Activated T-helper 17 cell treated with anti-CD3 and anti-CD28 coated beads, Interleukin-2, amount 50 U/mL, for 72 hours (primary cell): Measurements from ENCODE around the gene ZNF638. TPM values are rescaled to one million over a fixed set of nuclear protein-coding genes. Genes with fewer than 3 reads are reported as not detected.

Experiments used
- ATAC-seq: fragments of 150-1000 bp; cut with Tn5 transposase; replicated peaks from 2 replicates; pipeline ENCODE4 v1.10.0; 2021; ENCODE audit warnings: mild to moderate bottlenecking, moderate library complexity
- H3K27ac Mint-ChIP-seq: one replicate; pipeline ENCODE4 v1.8.0; 2022; ENCODE audit warnings: mixed read lengths
- H3K27me3 Mint-ChIP-seq: one replicate; pipeline ENCODE4 v1.8.0; 2022; ENCODE audit warnings: mixed read lengths
- H3K36me3 Mint-ChIP-seq: one replicate; pipeline ENCODE4 v1.8.0; 2022; ENCODE audit warnings: low read depth, mild to moderate bottlenecking, mixed read lengths
- H3K4me1 Mint-ChIP-seq: one replicate; pipeline ENCODE4 v1.8.0; 2022; ENCODE audit warnings: mixed read lengths
- H3K4me3 Mint-ChIP-seq: one replicate; pipeline ENCODE4 v1.8.0; 2022; ENCODE audit warnings: mild to moderate bottlenecking, mixed read lengths
- H3K9me3 Mint-ChIP-seq: one replicate; pipeline ENCODE4 v1.8.0; 2022; ENCODE audit warnings: mixed read lengths
- total RNA-seq, 2 donors: library from RNA; stranded (reverse); gene quantifications; one replicate each; pipeline ENCODE4 v1.2.3, GENCODE V29; 2022

ZNF638 gene
- total RNA-seq, 2 donors from 2014 or later = 96.1 to 173 TPM

DNA sequence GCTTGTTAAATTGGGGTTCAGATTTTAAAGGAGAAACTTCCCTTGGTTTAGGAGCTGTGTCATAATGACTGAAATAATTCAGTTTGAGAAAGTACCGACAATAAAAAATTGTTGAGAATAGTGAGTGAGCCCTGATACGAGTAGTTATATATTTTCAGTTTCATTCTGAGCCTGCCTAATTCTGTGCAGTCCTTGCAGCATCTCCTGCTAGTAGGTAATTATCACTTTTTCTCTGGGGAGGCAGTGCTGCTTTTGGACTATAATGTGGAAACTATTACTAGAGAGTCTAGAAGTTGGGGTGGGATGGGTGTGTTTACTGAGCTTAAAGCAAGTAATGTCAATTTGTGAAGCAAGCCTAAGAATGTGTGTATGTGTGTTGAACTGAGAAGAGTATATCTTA, 21.7 kb downstream of the ZNF638 start:
- Mint-ChIP-seq H3K27ac (peak overlapping the region; percentile 49), H3K4me3 (peak overlapping the region; percentile 61), H3K36me3 (peaks cover 87% of the 10 kb centered on the region), H3K4me1 (peaks cover 47% of the 10 kb centered on the region), H3K27me3 (no peaks in the 10 kb centered on the region), H3K9me3 (no peaks in the 10 kb centered on the region)
- peak; percentile 93 for ATAC-seq

DNA sequence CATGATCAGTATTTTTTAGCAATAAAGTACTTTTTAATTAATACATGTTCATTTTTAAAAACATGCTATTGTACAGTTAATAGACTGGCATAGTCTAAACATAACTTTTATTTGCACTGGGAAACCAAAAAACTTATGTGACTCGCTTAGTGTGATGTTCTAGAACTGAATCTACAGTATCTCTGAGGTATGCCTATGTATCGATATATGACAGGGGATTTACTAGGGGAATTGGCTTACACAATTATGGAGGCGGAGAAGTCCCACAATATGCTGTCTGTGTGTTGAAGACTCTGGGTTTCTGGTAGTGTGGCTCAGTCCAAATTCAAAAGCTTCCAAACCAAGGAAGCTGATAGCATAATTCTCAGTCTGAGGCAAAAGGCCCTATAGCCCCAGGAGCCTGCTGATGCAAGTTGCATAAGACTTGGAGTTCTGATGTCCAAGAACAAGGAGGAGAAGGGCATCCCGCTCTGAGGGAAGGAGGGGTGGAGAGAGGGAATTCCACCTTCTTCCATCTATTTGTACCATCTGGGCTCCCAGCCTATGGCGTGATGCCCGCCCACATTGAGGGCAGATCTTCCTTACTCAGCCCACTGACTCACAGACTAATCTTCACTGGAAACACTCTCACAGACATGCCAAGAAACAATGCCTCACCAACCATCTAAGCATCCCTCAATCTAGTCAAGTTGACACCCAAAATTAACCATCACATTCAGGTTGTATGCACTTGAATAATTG, 27.5 kb downstream of the ZNF638 start:
- Mint-ChIP-seq H3K27me3 (no peaks in the 10 kb centered on the region), H3K4me3 (peak overlapping the region; percentile 29), H3K27ac (peak overlapping the region; percentile 76), H3K4me1 (peaks cover 35% of the 10 kb centered on the region), H3K36me3 (peaks cover 92% of the 10 kb centered on the region), H3K9me3 (no peaks in the 10 kb centered on the region)
- peak; percentile 93 for ATAC-seq

DNA sequence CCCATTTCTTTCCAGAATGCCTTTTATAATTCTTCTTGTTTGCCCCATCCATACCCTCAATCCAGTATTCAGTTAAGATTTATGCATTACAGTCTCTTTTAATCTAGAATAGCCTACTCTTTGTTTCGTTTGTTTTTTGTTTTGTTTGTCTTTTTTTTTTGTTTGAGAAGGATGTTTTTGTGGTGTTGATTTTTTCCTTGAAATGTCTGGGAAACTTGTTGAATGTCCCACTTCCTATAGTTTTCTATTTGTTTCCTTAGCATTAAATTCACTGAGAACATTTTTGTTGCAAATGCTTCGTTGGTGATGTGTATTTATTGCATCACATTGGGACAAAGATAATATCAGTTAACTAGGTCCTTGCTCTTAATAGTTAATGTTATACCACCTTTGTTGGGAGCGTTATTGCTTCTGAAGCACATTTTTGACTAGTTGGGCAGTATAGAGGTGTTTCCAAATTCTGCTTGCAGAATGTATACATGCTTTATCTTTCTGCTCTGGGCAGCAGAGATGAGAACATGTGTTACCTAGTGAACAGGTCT, 28.9 kb downstream of the ZNF638 start:
- Mint-ChIP-seq H3K27me3 (no peaks in the 10 kb centered on the region), H3K4me3 (no peak overlapping the region), H3K4me1 (peaks cover 35% of the 10 kb centered on the region), H3K9me3 (no peaks in the 10 kb centered on the region), H3K27ac (no peak overlapping the region), H3K36me3 (peaks cover 98% of the 10 kb centered on the region)
- ATAC-seq = no peak

DNA sequence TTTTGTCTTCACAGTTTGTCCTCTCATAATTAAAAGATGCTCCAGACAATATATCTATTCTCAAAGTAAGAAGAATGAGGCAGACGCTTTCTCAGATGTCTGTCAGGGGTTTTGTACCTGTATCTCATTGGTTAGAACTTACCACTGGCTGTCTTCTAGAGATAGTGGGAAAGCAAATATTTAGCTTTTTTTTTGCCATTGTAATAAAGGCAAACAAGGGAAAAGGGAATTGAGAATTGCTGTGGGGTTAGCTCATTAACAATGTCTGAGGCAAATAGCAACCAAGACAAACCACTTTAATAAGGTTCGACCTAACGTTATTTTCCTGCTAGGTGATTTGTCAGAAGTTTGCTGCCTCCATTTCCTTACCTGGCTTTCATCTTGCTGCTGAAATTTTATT, 30.0 kb downstream of the ZNF638 start:
- Mint-ChIP-seq H3K4me1 (peaks cover 35% of the 10 kb centered on the region), H3K4me3 (no peak overlapping the region), H3K27me3 (no peaks in the 10 kb centered on the region), H3K9me3 (no peaks in the 10 kb centered on the region), H3K36me3 (peaks cover 98% of the 10 kb centered on the region), H3K27ac (no peak overlapping the region)
- no peak for ATAC-seq

DNA sequence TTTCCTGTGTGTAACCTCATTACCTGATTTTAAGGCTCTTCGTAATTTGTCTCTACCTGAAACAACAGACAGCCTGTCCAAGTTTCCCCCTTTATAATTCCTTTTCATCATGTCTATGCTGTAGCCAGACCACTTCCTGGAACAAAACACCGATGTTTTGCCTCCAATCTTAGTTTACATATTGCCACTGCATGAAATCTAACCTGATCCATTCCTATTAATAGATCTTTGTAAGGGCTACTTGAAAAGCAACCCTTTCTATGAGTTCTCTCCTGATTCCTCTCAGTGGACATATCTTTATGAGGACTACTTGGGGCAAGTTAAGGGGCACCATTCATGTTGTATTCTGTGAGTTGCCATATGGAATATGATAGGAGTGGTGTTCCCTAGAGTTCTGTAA, 30.9 kb downstream of the ZNF638 start:
- peak overlapping the region; percentile 64 for H3K27ac Mint-ChIP-seq
- no peak for ATAC-seq
- H3K9me3 Mint-ChIP-seq = no peaks in the 10 kb centered on the region
- H3K27me3 Mint-ChIP-seq = no peaks in the 10 kb centered on the region
- H3K4me3 Mint-ChIP-seq = no peak overlapping the region
- peaks cover 98% of the 10 kb centered on the region for H3K36me3 Mint-ChIP-seq
- peaks cover 31% of the 10 kb centered on the region for H3K4me1 Mint-ChIP-seq

DNA sequence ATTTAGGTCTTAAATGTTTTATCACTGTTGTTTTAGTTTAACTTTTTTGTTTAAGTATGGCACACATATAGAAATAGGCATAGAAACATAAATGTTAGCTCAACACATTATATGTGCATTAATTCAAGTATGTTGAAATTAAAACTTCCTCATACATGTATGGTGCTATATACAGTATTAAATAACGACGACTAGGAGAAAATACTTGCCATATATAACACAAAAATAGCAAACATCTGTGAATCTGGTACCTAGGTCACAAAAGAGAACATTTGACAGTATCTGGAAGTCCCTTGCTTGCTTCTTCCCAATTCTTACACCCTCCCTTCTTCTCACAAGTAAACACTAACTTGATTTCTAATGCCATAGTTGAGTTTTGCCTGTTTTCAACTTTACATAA, 38.4 kb downstream of the ZNF638 start:
- H3K9me3 Mint-ChIP-seq = no peaks in the 10 kb centered on the region
- H3K4me3 Mint-ChIP-seq = no peak overlapping the region
- ATAC-seq = no peak
- peaks cover 98% of the 10 kb centered on the region for H3K36me3 Mint-ChIP-seq
- H3K27ac Mint-ChIP-seq = no peak overlapping the region
- no peaks in the 10 kb centered on the region for H3K4me1 Mint-ChIP-seq
- no peaks in the 10 kb centered on the region for H3K27me3 Mint-ChIP-seq

DNA sequence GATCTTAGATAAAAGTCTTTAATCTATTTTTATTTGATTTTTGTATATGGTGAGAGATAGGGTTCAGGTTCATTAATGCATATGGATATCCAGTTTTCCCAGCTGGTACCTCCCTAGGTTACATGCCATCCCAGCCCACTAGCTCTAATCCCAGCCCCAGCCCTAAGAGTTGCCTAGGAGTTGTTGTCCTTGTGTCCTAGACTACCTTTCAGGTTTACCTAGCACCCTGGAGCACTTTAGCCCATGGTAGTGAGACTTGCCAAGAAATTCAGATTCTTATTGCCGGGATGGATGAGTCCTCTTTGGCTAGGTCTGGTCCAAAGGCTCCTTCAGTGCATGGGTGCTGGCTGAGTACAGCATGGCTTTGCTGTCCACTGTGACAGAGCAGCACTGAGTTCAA, 40.5 kb downstream of the ZNF638 start:
- no peaks in the 10 kb centered on the region for H3K27me3 Mint-ChIP-seq
- no peak overlapping the region for H3K4me3 Mint-ChIP-seq
- no peak for ATAC-seq
- H3K9me3 Mint-ChIP-seq = no peaks in the 10 kb centered on the region
- no peak overlapping the region for H3K27ac Mint-ChIP-seq
- H3K4me1 Mint-ChIP-seq = no peaks in the 10 kb centered on the region
- peaks cover 98% of the 10 kb centered on the region for H3K36me3 Mint-ChIP-seq

DNA sequence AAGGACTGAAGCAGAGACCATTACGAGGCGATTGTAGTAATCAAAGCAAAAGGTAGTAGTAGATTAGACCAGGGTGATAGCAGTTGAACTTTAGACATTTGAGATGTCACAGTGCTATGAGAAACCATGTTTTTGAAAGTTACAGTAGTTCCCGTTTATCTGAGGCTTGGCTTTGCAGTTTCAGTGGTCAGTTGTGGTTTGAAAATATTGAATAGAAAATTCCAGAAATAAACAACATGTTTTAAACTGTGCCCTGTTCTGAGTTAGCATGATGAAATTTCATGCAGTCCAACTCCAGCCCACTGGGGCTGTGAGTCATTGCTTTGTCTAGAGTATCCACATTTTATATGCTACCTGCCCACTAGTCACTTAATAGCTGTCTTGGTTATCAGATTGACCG, 47.5 kb downstream of the ZNF638 start:
- ATAC-seq = peak; percentile 24
- H3K27ac Mint-ChIP-seq = peak overlapping the region; percentile 0
- no peak overlapping the region for H3K4me3 Mint-ChIP-seq
- H3K36me3 Mint-ChIP-seq = peaks cover 96% of the 10 kb centered on the region
- H3K9me3 Mint-ChIP-seq = no peaks in the 10 kb centered on the region
- H3K4me1 Mint-ChIP-seq = peaks cover 12% of the 10 kb centered on the region
- H3K27me3 Mint-ChIP-seq = no peaks in the 10 kb centered on the region

DNA sequence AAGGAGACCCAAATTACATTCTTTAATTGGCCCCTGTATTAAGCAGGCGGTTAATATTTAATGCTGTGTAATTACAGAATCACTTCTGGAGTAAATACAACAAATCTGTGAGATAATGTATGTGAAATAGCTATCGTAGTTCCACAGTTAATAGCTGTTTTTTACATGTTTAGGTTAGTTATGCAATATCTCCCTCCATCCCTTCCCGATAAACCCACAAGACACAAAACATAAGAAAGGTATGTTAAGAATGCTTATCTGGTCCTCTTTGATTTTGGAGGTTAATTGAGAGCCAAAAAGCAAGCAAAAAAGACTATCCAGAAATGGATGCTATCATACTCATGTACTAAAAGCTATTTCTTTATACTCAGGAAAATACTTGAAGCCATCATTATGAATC, 49.1 kb downstream of the ZNF638 start:
- Mint-ChIP-seq H3K27me3 (no peaks in the 10 kb centered on the region), H3K4me1 (peaks cover 12% of the 10 kb centered on the region), H3K36me3 (peaks cover 96% of the 10 kb centered on the region), H3K27ac (no peak overlapping the region), H3K4me3 (no peak overlapping the region), H3K9me3 (no peaks in the 10 kb centered on the region)
- no peak for ATAC-seq

DNA sequence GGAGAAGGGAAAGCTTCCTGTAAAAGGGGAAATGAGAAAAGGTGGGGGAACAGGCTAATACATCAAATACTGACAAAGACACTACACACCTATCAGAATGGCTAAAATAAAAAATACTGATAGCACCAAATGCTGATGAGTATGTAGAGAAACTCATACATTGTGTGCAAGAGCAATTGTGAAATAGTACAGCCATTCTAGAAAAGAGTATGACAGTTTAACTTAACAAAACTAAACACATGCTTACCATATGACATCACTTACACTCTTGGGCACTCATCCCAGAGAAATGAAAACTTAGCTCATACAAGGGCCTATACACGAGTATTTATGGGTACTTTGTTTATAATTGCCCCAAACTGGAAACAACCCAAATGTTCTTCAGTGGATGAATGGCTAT, 53.4 kb downstream of the ZNF638 start:
- H3K4me3 Mint-ChIP-seq = no peak overlapping the region
- H3K36me3 Mint-ChIP-seq = peaks cover 96% of the 10 kb centered on the region
- peaks cover 4% of the 10 kb centered on the region for H3K4me1 Mint-ChIP-seq
- H3K27me3 Mint-ChIP-seq = no peaks in the 10 kb centered on the region
- ATAC-seq = no peak
- no peak overlapping the region for H3K27ac Mint-ChIP-seq
- H3K9me3 Mint-ChIP-seq = no peaks in the 10 kb centered on the region

DNA sequence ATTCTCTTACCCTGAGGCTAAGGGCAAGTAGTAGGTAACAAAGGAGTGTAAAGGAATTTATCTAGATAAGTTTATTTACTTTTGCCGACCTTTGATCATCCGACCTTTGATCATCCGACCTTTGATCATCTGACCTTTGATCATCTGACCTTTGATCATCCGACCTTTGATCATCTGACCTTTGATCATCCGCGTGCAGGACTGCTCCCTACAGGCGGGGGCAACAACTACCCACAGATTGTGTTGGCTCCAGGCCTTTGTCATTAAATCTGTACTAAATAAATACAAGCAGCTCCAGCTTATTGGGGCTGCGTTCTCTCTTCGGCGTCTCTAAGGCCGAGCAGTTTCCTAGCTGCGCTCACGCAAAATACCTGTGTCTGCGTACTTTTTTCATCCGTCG, 56.6 kb downstream of the ZNF638 start:
- H3K27ac Mint-ChIP-seq = no peak overlapping the region
- H3K9me3 Mint-ChIP-seq = no peaks in the 10 kb centered on the region
- H3K27me3 Mint-ChIP-seq = no peaks in the 10 kb centered on the region
- H3K4me3 Mint-ChIP-seq = no peak overlapping the region
- H3K36me3 Mint-ChIP-seq = peaks cover 95% of the 10 kb centered on the region
- H3K4me1 Mint-ChIP-seq = no peaks in the 10 kb centered on the region
- no peak for ATAC-seq

DNA sequence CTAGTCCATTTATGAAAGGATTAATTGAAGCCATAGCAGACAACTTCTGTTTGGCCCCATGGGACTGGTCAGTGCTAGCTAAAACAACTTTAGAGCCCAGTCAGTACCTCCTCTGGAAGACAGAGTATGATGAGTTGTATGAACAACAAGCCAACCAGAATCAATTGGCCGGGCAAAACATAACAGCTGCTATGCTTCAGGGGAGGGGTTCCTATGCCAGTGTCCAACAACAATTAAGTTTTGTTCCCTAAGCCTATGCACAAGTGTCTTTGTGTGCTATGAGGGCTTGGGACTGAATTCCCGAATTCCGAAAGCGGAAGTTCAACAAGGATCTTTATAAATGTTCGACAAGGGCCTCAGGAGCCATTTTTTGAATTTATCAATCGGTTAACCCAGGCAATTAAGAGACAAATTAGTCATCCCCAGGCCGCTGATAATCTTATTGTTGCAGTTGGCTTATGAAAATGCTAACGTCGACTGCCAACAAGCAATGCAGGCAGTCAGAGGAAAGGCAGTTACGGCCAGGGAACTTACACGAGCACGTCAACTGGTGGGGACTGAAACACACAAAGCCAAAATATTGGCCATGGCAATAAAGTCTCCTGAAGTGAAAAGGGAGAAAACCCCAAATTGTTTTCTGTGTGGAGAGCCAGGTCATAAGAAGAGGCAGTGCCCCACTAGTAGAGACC, 57.9 kb downstream of the ZNF638 start:
- H3K4me3 Mint-ChIP-seq = no peak overlapping the region
- no peaks in the 10 kb centered on the region for H3K9me3 Mint-ChIP-seq
- no peaks in the 10 kb centered on the region for H3K27me3 Mint-ChIP-seq
- no peak for ATAC-seq
- H3K27ac Mint-ChIP-seq = no peak overlapping the region
- peaks cover 95% of the 10 kb centered on the region for H3K36me3 Mint-ChIP-seq
- no peaks in the 10 kb centered on the region for H3K4me1 Mint-ChIP-seq

DNA sequence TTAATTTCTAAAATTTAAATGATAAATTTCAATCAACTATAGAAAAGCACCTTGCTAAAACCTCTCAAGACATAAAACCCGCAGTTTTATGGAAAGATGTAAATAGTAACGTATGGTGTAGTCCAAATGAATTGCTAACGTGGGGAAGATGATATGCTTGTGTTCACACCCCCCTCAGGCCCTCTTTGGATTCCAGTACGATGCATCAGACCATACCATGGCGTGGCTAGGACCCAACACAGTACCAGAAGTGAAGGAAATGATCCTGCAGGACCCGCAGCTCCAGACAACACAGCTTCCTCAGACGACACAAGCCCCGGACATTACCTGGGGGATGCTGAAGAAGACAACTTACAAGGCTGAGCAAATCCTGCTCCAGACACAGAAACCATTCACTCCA, 61.6 kb downstream of the ZNF638 start:
- Mint-ChIP-seq H3K4me1 (peaks cover 10% of the 10 kb centered on the region), H3K36me3 (peaks cover 98% of the 10 kb centered on the region), H3K27me3 (no peaks in the 10 kb centered on the region), H3K9me3 (no peaks in the 10 kb centered on the region), H3K4me3 (no peak overlapping the region), H3K27ac (no peak overlapping the region)
- no peak for ATAC-seq

DNA sequence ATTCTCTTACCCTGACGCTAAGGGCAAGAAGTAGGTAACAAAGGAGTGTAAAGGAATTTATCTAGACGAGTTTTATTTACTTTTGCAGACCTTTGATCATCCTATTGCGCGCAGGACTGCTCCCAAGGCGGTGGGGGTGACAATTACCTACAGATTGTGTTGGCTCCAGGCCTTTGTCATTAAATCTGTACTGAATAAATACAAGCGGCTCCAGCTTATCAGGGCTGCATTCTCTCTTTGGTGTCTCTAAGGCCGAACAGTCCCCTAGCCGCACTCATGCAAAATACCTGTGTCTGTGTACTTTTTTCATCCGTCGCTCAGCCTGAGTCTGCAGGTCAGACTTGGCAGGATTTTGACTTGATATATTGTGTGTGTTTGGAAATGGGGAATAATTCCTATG, 63.9 kb downstream of the ZNF638 start:
- ATAC-seq = no peak
- peaks cover 98% of the 10 kb centered on the region for H3K36me3 Mint-ChIP-seq
- no peak overlapping the region for H3K4me3 Mint-ChIP-seq
- peaks cover 10% of the 10 kb centered on the region for H3K4me1 Mint-ChIP-seq
- H3K9me3 Mint-ChIP-seq = no peaks in the 10 kb centered on the region
- no peak overlapping the region for H3K27ac Mint-ChIP-seq
- no peaks in the 10 kb centered on the region for H3K27me3 Mint-ChIP-seq

DNA sequence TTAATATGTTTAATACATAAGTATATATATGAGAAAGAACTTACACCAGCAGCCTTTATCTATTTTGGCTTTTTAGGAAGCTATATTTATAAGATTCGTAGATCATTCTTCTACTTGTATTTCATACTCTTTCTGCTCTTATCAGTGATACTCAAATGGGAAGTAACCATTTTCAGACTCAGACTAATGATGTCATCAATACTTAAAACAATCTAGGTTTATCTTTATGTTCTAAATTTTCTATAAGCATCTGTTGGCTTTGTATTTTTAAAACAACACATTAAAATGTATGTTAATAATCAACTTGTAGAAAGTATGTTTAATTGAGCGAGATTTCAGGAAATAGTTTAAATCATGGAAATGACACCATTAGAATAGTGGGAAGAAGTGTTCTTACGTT, 70.8 kb downstream of the ZNF638 start:
- Mint-ChIP-seq H3K27ac (no peak overlapping the region), H3K27me3 (no peaks in the 10 kb centered on the region), H3K36me3 (peaks cover 97% of the 10 kb centered on the region), H3K4me1 (peaks cover 4% of the 10 kb centered on the region), H3K4me3 (no peak overlapping the region), H3K9me3 (no peaks in the 10 kb centered on the region)
- no peak for ATAC-seq
